Posterior cingulate gyrus (tissue), 11 donors: ENCODE data around the gene C2CD4D.
A peak's percentile ranks its signal among the peaks of the same experiment; 100 is the strongest.
"Not testable (repeated sequence)": the region's sequence is repeated elsewhere in the genome, so short reads cannot be mapped to it uniquely, and the experiment has no call there.

ENCODE experiments used
- DNase-seq, 10 donors: peaks; one replicate each; pipeline versions ENCODE4 v3.0.0 to v3.0.0-alpha.2; 2020 to 2021; ENCODE audit warnings: mixed read lengths in 3 of 10
- intact Hi-C: fragments of 100-400 bp; cut with DNase I; formaldehyde crosslinking; loops from one replicate; pipeline ENCODE4 v1.15.1; 2023

Gene C2CD4D

DNA sequence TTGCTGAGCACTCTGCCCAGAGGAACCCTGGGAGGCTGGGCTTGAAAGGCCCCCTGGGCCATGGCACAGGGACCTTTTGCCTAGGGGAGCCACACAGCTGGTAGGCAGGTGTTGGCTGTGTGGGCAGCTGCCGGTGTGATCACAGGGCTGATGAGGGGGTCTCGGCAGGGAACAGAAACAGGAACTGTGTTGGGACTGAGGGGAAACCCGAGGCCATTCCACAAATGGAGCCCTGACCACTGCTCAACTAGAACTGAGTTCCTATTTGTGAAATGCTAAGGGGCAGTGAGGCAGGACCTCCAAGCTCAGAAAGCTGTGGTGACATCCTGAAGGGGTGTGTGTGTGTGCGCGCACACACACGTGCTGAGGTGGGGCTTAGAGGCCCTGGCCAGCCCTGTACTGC is 20.3 kb upstream of the C2CD4D start:
- intact Hi-C loops = no loop called here
- peak in 1 of 10 donors; percentile 55 for DNase-seq

DNA sequence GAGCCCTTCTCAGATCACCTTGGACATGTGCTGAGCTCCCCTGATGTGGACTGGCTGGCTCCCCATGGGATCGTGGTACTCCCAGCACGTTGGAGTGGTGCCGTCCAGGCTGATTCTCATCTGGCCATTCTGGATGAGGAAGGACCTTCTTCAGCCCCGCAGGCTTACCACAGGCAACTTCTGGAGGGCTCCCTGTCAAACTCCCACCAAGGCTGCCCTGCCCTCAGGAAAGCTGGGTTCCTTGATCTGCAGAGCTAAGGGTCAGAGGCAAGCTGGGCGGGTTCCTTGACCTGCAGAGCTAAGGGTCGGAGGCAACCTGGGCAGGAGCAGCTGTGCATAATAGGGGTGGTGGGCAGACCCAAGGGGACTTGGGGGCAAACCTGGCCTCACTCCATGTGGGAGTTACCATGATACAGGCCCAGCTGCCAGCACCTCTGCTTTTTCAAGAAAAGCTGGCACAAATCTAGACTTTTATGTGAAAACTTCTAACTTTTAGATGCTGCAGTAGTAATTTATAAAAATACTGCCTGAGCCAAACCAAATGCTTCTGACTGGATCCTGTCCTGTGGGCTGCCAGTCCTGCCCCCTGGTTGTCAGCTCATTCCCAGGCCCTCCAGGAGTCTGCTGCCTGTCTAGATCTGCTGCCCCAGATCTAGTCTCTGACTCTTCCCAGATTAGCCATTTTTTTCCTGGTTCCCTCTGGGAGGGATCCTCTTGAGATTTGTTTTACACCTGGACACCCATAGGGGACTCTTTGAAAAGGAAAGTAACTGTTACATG is 19.5 kb upstream of the C2CD4D start:
- intact Hi-C loops = no loop called here

DNA sequence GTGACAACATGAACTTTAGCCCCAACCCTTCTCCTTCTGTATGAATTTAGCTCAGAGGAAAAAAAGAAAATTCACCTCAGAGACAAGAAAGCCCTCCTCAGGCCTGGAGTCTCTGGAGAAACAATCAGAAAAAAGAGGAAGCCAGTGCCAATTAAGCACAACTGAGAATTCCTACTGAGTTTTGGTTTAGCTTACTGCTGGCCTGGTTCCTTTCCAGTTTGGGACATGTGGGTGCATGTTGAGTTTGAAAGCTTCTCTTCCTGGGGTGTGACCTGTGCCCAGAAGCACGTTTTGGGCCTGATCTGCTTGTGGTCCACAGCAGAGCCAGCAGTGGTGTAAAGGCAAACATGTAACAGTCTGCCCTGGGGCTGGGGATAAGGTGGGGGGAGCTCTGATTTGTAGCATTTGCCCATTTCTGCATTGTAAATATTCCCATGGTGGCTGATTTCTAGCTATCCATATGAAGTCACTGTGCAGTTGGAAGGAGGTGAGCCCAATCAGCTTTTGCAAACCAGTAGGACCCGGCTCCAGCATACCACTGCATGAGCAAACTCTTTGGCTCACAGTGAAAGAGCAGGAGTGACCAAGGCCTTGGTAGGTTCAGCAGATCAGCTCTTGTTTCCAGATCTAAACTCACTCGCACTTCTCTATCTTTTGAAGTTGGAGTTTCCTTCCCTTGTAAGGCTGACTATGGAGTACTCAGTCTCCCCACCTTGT is 18.6 kb upstream of the C2CD4D start:
- intact Hi-C loops = no loop called here
- no peak for DNase-seq

More for the DNA sequence above, 19.5 kb upstream of the C2CD4D start:
- peak in 1 of 10 donors; percentile 48 for DNase-seq

- intact Hi-C loops = no loop called here
- DNase-seq = no peak
Measured at GRCh38 chr1:151855933-151856332, 16.3 kb upstream of the C2CD4D start.

DNA sequence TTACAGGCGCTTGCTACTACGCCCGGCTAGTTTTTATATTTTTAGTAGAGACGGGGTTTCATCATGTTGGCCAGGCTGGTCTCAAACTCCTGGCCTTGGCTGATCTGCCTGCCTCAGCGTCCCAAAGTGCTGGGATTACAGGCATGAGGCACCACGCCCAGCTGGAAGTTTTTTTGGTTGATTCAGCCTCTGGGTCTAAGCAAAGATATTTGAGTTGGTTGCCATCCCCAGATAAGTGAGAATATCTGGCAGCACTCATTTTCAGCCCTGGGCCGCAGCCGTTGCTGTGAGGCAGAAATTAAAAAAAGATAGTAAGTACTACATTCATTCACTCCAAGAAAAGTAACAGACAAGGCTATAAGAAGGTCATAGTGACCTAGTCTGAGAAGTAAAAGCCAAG is 15.9 kb upstream of the C2CD4D start:
- DNase-seq, intact Hi-C loops: not testable (repeated sequence)

DNA sequence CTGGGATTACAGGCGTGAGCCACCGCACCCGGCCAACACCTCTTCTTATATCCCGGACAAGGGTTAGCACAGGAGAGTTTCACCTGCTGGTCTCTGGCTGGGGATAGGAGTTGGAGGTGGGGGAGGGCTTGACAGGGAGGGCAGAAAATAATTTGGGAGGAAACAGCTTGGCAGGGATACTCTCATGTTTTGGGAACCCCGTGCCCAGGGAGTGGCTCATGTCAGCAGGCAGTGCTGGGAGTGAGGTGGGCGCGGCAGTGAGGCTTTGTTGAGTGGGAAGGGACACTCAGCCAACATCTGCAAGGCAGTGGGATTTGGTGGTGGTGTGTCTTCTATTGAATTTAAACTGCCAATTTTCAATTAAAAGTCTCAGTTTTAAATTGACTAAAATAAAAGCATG is 15.0 kb upstream of the C2CD4D start:
- intact Hi-C loops = no loop called here
- peak in 1 of 10 donors; percentile 48 for DNase-seq

DNA sequence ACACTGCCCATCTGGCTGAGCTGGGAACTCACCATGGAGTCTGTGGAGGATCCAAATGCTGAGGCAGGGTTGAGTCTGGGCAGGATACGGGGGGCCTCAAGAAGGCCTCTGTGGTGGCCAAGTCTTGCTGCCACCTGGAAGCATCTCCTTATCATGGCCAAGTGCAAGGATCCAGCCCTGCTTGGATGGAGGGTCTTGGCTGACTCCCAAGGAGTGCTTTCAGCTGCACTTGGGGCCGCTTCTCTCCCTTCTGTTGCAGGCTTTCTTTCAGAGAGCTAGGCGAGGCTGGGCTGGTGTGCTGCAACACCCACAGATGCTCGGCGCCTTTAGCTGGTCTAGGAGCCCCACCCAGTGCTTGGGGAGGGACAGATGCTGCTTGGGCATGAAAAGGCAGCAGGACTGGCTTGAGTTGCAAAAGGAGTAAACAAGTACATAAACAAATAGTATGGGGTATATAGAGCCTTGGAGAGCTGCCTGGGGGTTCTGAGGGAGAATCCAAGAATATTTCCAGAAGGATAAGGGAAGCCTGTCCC is 13.9 kb upstream of the C2CD4D start, which contains the start of gene THEM5:
TSS of gene THEM5 (minus strand) at position 302 of the 533 bp plus-strand sequence. CDS start at position 155, 147 bp downstream.
- intact Hi-C loops = no loop called here
- peak in 1 of 10 donors; percentile 52 for DNase-seq

- intact Hi-C loops = no loop called here
- DNase-seq = peak in 1 of 10 donors; percentile 53
Measured at GRCh38 chr1:151852733-151853132, 13.1 kb upstream of the C2CD4D start.

- peak in 1 of 10 donors; percentile 69 for DNase-seq
- intact Hi-C loops = no loop called here
Measured at GRCh38 chr1:151851886-151852285, 12.3 kb upstream of the C2CD4D start.

DNA sequence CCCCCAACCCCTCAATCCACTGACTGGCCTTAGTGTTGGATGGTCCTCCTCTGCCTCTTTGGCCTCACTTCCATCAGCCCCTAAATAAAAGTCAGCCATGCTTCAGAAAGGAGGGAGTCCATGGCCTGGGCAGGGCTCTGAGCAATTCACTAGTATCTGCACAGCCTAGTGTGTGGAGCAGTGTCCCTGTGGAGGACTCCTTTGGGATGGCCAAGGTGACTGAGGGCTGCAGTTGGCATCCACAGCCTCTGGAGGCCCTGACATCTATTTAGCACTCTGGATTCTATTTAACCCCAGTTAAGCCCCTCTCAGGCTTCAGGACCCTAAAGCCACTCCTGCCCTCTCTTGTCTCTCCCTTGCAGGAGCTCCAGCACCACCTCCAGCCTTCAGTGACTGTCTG is 10.3 kb upstream of the C2CD4D start:
- intact Hi-C loops = no loop called here
- peak in 1 of 10 donors; percentile 20 for DNase-seq

- intact Hi-C loops = no loop called here
- DNase-seq = peak in 1 of 10 donors; percentile 24
Measured at GRCh38 chr1:151849126-151849525, 9.5 kb upstream of the C2CD4D start.

GRCh38 chr1:151847867-151848596 is 8.4 kb upstream of the C2CD4D start:
- DNase-seq = peak in 2 of 10 donors; percentile 24 to 74
- intact Hi-C loops = no loop called here

DNA sequence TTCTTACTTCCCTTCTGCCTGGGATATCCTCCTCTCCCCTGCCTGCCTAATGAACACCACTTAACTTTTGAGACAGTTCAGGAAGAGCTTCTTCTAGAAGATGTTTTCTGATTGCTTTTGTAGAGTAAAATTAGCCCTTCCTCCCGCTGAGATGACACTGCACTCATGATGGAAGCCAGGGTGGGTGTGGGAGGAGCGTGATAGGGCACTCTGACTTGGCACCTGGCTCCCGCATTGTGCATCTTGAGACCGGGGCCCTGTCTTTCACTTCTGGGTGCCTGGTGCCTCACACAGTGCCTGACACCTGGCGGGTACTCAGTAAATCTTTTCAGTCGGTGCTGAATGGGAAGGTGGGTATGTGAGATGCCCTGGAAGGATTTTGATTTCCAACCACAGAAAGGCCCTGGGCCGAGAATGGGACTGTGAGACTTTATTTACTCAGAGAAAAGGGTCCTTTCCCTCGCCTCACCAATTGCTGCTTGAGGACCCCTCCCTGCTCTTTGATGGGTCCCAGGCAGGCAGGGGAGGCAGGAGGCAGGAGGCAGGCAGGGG is 7.1 kb upstream of the C2CD4D start:
- peak in 2 of 10 donors; percentile 28 to 36 for DNase-seq
- intact Hi-C loops = no loop called here

DNA sequence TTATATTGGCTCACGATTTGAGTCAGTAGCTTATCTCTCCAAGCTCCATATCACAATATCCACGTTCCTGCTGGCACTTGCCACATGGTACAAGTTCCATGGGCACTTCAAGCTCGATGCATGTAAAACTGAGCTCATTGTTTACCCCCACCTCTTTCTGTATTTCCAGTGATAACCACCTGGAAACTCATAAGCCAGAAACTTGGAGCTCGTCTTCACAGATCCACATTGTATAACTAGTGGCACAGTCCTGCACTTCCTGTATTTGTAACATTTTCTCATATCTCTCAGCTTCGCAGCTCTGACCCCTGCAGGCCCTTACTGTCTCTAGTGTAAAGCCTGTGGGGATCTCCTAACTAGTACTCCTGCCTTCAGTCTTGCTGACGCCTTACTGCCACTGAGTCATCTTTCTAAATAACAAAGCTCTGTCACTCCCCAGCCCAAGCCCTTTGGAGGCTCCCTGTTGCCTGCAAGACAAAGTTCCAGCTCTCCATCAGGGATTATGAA is 6.5 kb upstream of the C2CD4D start:
- intact Hi-C loops = no loop called here

GRCh38 chr1:151843398-151843797 is 3.8 kb upstream of the C2CD4D start:
- intact Hi-C loops = no loop called here
- no peak for DNase-seq

More for the DNA sequence above, 6.5 kb upstream of the C2CD4D start:
- DNase-seq = peak in 1 of 10 donors; percentile 9

DNA sequence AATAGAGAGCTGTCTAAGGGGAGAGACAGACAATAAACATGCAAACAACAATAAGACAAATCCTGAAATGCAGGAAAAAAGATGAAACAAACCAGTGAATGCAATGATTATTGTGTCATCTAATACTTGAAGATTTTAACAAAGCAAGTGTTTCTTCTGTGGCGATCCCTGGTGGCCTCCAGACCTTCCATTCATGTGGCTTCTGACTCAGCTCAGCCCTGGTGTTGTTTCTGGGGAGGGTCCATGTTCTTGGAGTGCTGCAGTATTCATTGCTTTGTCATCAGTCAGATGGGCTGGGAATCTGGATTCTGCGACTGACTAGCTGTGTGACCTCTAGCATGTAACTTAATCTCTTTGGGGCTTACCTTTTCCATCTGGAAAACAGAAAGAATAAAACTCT is 1.5 kb upstream of the C2CD4D start:
- peak in 2 of 10 donors; percentile 23 to 59 for DNase-seq
- intact Hi-C loops = no loop called here

DNA sequence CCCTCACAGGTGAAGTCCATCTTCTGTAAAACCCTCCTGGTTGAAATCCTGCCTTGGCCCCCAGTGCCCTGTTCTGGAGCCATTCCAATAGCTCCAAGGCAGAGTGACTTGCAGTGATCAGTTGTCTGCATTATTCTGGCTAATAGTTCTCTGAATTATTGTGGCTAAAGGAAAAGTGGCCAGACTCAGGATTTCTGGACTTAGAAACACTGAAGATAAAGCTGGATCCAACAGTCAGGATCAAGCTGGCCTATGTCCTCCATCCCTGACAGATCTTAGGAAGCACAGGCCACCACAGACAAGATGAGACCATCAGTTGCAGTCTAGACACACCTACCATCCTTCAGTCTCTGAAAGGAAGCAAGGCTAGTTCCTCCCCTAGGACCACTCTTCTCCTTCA is 801 bp upstream of the C2CD4D start:
- DNase-seq = no peak
- intact Hi-C loops = no loop called here

DNA sequence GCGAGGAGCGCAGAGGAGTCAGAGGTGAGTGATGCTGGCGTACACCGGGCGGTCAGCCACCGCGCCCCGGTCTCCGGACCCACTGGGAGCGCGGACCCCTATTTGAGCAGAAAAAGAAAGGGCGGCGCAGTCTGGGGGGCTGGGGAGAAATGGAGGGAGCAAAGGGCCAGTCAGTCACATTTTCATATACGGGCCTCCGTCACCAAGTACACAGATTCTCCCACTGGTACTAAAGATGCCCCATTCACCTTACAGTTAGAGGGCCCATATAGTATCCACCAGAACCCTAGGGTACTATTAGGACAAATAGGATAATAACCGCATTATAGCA is 573 bp downstream of the C2CD4D start:
- intact Hi-C loops = loop anchor here (1.0 to 10.0 kb wide), 3 partner anchors 49 to 304 kb away; partner anchors contain the start of genes MRPL9 and TDRKH
- DNase-seq = peak in 1 of 10 donors; percentile 62

DNA sequence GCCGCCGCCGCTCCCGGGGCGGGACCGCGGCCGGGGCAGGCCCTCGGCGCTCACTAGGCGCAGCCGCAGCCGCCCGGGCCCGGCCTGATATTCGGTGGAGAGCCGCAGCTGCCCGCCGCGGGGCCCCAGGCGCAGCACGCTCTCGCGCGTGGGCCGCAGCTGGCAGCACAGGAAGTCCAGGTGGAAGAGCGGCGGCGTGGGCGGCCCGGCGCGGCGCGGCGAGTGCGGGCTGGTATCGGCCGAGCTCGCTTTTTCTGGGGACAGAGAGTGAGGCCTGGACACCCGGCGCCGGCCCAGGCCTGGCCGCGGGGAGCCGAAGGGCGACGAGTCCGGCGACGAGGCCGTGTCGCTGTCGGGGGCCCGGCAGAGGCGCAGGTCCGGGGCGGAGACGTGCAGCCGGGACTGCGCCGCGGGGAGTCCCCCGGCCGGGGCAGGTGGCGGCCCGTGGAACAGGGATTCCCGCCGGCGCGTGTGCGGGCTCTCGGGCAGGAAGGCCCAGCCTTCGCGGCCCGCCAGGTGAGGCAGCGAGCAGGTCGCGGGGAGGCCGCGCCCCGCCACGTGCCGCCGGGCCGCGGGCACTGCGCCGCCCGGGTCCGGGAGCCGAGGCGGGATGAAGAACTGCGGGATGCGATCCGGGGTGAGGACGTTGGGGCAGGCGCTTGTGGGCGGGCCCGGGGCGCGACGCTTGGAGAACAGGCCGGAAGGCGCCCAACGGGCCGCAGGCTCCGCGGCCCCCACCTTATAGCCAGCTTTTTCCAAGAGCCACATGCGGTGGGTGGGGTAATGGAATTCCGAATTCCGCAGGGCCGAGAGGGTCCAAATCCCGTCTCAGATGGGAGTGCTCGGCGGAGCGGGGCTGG is 1.2 kb downstream of the C2CD4D start:
- peak in 5 of 10 donors; percentile 21 to 86 (median 38) for DNase-seq
- intact Hi-C loops = loop anchor here (1.0 to 10.0 kb wide), 3 partner anchors 48 to 304 kb away; partner anchors contain the start of genes MRPL9 and TDRKH
